Measurements from ENCODE around the gene PDRG1. TPM values are rescaled to one million over a fixed set of nuclear protein-coding genes. Genes with fewer than 3 reads are reported as not detected.
A peak's percentile ranks its signal among the peaks of the same experiment; 100 is the strongest.

The PDRG1 gene
- polyA plus RNA-seq, 1 of the 3 experiments (the other 2 are of a cell fraction): 18.9 TPM

DNA sequence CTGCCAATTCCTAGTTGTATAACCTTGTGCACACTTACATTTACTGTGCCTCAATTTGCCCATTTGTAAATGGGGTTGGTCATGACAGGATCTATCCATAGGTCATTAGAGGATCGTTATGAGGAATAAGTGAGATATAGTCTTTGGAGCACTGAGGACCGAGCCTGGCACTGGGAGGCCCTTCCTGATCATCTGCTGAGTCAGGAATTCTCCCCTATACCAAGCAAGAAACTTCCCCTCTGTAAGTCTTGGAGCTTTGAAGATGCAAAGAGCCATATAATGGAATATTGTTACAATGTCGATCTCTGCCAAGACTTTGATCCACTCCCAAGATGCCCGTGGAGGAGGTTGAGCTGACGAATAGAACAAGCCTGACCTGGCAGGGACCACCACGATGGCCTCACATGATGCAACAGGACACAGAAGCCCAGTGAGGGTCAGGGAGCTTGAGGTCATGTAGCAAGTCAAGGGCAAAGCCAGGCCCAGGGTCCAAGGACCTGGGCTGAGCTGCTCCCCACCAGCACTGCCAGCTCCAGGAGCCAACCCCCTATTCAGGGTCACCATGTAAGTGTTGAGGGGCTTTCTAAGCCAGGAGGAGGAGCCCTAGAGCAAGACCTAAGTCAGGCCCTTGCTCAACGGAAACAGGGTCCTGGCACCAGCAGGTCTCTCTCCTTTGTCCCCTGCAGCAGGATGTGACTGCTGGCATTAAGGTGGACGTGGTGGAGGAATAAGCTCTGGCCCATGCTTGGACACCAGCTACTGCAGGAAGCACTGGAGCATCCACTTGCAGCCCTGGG is 16.7 kb downstream of the PDRG1 start:
- no peak overlapping the region for H3K27ac ChIP-seq (ENCODE audit: low read depth in 2 of 2, low read length in 1 of 2)
- no peaks in the 10 kb centered on the region for H3K36me3 ChIP-seq (replicated peaks in 1 of 2; ENCODE audit: control insufficient read depth in 1 of 2, insufficient read depth in 2 of 2, low read length in 1 of 2)
- POLR2A ChIA-PET: no interaction called here
- H2AFZ ChIP-seq (ENCODE audit: low read depth): no peak overlapping the region
- H3K9me2 ChIP-seq: no peaks in the 10 kb centered on the region
- peak; percentile 37 for DNase-seq
- TF ChIP-seq USF1 (IDR thresholded peaks at IDR 0.05; ENCODE audit: borderline replicate concordance, low read depth): no peak
- TF ChIP-seq, protein P1, sequence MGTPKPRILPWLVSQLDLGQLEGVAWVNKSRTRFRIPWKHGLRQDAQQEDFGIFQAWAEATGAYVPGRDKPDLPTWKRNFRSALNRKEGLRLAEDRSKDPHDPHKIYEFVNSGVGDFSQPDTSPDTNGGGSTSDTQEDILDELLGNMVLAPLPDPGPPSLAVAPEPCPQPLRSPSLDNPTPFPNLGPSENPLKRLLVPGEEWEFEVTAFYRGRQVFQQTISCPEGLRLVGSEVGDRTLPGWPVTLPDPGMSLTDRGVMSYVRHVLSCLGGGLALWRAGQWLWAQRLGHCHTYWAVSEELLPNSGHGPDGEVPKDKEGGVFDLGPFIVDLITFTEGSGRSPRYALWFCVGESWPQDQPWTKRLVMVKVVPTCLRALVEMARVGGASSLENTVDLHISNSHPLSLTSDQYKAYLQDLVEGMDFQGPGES (IDR thresholded peaks at IDR 0.05; ENCODE audit: low read depth, low read length): no peak
- no peak for TF ChIP-seq FOXJ3 (CRISPR knock-in tag; IDR thresholded peaks at IDR 0.05)
- TF ChIP-seq, protein P2, sequence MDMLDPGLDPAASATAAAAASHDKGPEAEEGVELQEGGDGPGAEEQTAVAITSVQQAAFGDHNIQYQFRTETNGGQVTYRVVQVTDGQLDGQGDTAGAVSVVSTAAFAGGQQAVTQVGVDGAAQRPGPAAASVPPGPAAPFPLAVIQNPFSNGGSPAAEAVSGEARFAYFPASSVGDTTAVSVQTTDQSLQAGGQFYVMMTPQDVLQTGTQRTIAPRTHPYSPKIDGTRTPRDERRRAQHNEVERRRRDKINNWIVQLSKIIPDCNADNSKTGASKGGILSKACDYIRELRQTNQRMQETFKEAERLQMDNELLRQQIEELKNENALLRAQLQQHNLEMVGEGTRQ (IDR thresholded peaks at IDR 0.05; ENCODE audit: borderline replicate concordance, low read depth, low read length): no peak
- TF ChIP-seq TAF1 (IDR thresholded peaks at IDR 0.05; ENCODE audit: borderline replicate concordance, low read depth, low read length): no peak
- TF ChIP-seq FOSL2 (IDR thresholded peaks at IDR 0.05; ENCODE audit: borderline replicate concordance, low read depth): no peak
- no peak for TF ChIP-seq NRF1 (IDR thresholded peaks at IDR 0.05; ENCODE audit: low read depth, low read length)
- TF ChIP-seq GABPA (IDR thresholded peaks at IDR 0.05; ENCODE audit: low read depth): no peak
- TF ChIP-seq SIN3A (IDR thresholded peaks at IDR 0.05; ENCODE audit: borderline replicate concordance, low read depth, low read length): no peak
- TF ChIP-seq EP300 (IDR thresholded peaks at IDR 0.05; ENCODE audit: borderline replicate concordance in 1 of 2, low read depth in 1 of 2, low read length in 1 of 2): no peak
- no peak for TF ChIP-seq EZH2phosphoT487 (IDR thresholded peaks at IDR 0.05; ENCODE audit: borderline replicate concordance, low read depth)
- no peak for TF ChIP-seq MAX (IDR thresholded peaks at IDR 0.05; ENCODE audit: low read depth)
- no peak for TF ChIP-seq MEF2A (IDR thresholded peaks at IDR 0.05; ENCODE audit: borderline replicate concordance, low read depth)
- TF ChIP-seq RCOR1 (IDR thresholded peaks at IDR 0.05; ENCODE audit: low read length): no peak
- no peak for TF ChIP-seq JUND (IDR thresholded peaks at IDR 0.05)
- no peak for TF ChIP-seq FOXM1 (IDR thresholded peaks at IDR 0.05; ENCODE audit: low read depth)
- TF ChIP-seq, protein P3, sequence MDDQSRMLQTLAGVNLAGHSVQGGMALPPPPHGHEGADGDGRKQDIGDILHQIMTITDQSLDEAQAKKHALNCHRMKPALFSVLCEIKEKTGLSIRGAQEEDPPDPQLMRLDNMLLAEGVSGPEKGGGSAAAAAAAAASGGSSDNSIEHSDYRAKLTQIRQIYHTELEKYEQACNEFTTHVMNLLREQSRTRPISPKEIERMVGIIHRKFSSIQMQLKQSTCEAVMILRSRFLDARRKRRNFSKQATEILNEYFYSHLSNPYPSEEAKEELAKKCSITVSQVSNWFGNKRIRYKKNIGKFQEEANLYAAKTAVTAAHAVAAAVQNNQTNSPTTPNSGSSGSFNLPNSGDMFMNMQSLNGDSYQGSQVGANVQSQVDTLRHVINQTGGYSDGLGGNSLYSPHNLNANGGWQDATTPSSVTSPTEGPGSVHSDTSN (IDR thresholded peaks at IDR 0.05): no peak
- no peak for TF ChIP-seq MXI1 (IDR thresholded peaks at IDR 0.05; ENCODE audit: low read depth, low read length)
- TF ChIP-seq GATA2 (CRISPR knock-in tag; IDR thresholded peaks at IDR 0.05): no peak
- no peak for TF ChIP-seq YY1 (IDR thresholded peaks at IDR 0.05; ENCODE audit: low read depth)
- CTCF ChIA-PET: interaction anchor here (1.0 to 1.6 kb wide), 5 partner anchors 15 to 82 kb away, joined by 3 to 8 read pairs (median 5); no protein-coding TSS in a partner anchor
- no peaks in the 10 kb centered on the region for H3K4me1 ChIP-seq (ENCODE audit: control insufficient read depth in 1 of 2, insufficient read depth in 2 of 2, low read depth in 1 of 2, low read length in 1 of 2)
- no peak overlapping the region for H3K9ac ChIP-seq
- 30% methylated on average over 8 of the region's 8 CpGs for WGBS (ENCODE audit: low lambda C conversion rate)
- H4K20me1 ChIP-seq (ENCODE audit: insufficient read depth): no peaks in the 10 kb centered on the region
- no peaks in the 10 kb centered on the region for H3F3A ChIP-seq (replicated peaks; ENCODE audit: insufficient read depth)
- H3K27me3 ChIP-seq (ENCODE audit: insufficient read depth): no peaks in the 10 kb centered on the region
- no peak overlapping the region for H3K4me3 ChIP-seq (ENCODE audit: low read depth in 2 of 2, low read length in 1 of 2)
- H3K9me3 ChIP-seq: no peaks in the 10 kb centered on the region
- no peak overlapping the region for H3K4me2 ChIP-seq
- no peaks in the 10 kb centered on the region for H3K79me2 ChIP-seq (ENCODE audit: insufficient read depth)

Data from SK-N-SH (cell line).